Caco-2 (cell line): ENCODE results near the gene RNU5B-1. TPM values are rescaled to one million over a fixed set of nuclear protein-coding genes. Genes with fewer than 3 reads are reported as not detected.

Experiments
- BruUV-seq: library from RNA; stranded (reverse); fragments of 400-500 nt; replicated peaks from 2 replicates; lab custom pipeline; 2021; lab: Mats Ljungman, UMichigan
- CTCF ChIA-PET: fragments of 300-600 bp; sonication (Branson Sonifier 250); formaldehyde crosslinking; loops from one replicate; lab custom pipeline; 2022; ENCODE audit warnings: antibody characterized with exemption; lab: Charles Lee
- POLR2A ChIA-PET: fragments of 300-600 bp; sonication (Branson Sonifier 250); formaldehyde crosslinking; loops from one replicate; lab custom pipeline; 2022; ENCODE audit warnings: antibody characterized with exemption; lab: Charles Lee
- DNase-seq, 2 experiments: peaks; one replicate each; pipeline versions ENCODE4 v3.0.0 to v3.0.0-alpha.2; 2020 to 2022
- H3K27me3 ChIP-seq: replicated peaks from 2 replicates; pipeline ENCODE4 v1.6.0; 2011; ENCODE audit warnings: low read length; ENCODE audit not compliant: control insufficient read depth, insufficient read depth
- H3K36me3 ChIP-seq: 2 replicates; pipeline ENCODE4 v1.5.1; 2011; ENCODE audit warnings: low read length; ENCODE audit not compliant: control insufficient read depth, insufficient read depth
- H3K4me1 ChIP-seq: fragments of 250-450 bp; sonication (Bioruptor Pico); 2 replicates; pipeline ENCODE4 v1.5.1; 2020; ENCODE audit warnings: mild to moderate bottlenecking
- H3K4me3 ChIP-seq: 2 replicates; pipeline ENCODE4 v1.5.1; 2011; ENCODE audit warnings: low read depth, mild to moderate bottlenecking, control low read depth, low read length
- H3K9me3 ChIP-seq: fragments of 250-450 bp; sonication (Bioruptor Pico); 2 replicates; pipeline ENCODE4 v1.5.1; 2020; ENCODE audit warnings: mild to moderate bottlenecking, moderate library complexity
- H3K27ac Mint-ChIP-seq: one replicate; pipeline ENCODE4 v1.8.0; 2022; ENCODE audit warnings: mixed read lengths; ENCODE audit not compliant: unreplicated experiment
- H3K27me3 Mint-ChIP-seq: one replicate; pipeline ENCODE4 v1.8.0; 2022; ENCODE audit warnings: mixed read lengths; ENCODE audit not compliant: insufficient read depth, unreplicated experiment
- H3K36me3 Mint-ChIP-seq: one replicate; pipeline ENCODE4 v1.8.0; 2022; ENCODE audit warnings: mild to moderate bottlenecking, mixed read lengths; ENCODE audit not compliant: insufficient read depth, unreplicated experiment
- H3K4me1 Mint-ChIP-seq: one replicate; pipeline ENCODE4 v1.8.0; 2022; ENCODE audit warnings: low read depth, mixed read lengths; ENCODE audit not compliant: unreplicated experiment
- H3K4me3 Mint-ChIP-seq: one replicate; pipeline ENCODE4 v1.8.0; 2022; ENCODE audit warnings: mild to moderate bottlenecking, moderate library complexity, mixed read lengths; ENCODE audit not compliant: unreplicated experiment
- H3K9me3 Mint-ChIP-seq: one replicate; pipeline ENCODE4 v1.8.0; 2022; ENCODE audit warnings: mixed read lengths; ENCODE audit not compliant: unreplicated experiment
- CTCF ChIP-seq, 2 experiments: fragments of 200-600 bp in 1 of 2; IDR thresholded peaks; 1 replicate in 1 of 2; 2 replicates in 1 of 2; pipeline versions ENCODE4 v1.5.1 to v1.8.0; 2011 to 2022; ENCODE audit warnings: antibody characterized with exemption in 1 of 2, control low read depth in 1 of 2, inconsistent platforms in 1 of 2, low read depth in 1 of 2, low read length in 1 of 2, mild to moderate bottlenecking in 1 of 2, moderate library complexity in 1 of 2; ENCODE audit not compliant: insufficient read depth in 1 of 2, severe bottlenecking in 1 of 2, unreplicated experiment in 1 of 2
- intact Hi-C: fragments of 100-400 bp; cut with micrococcal nuclease; formaldehyde crosslinking; loops from one replicate; pipeline ENCODE4 v1.10.0; 2022; ENCODE audit not compliant: unreplicated experiment
- total RNA-seq: library from RNA; stranded (reverse); gene quantifications from 2 replicates; pipeline ENCODE4 v1.2.3, GENCODE V29; 2022

RNU5B-1 gene
- total RNA-seq, 1 experiment from 2014 or later: not detected

DNA sequence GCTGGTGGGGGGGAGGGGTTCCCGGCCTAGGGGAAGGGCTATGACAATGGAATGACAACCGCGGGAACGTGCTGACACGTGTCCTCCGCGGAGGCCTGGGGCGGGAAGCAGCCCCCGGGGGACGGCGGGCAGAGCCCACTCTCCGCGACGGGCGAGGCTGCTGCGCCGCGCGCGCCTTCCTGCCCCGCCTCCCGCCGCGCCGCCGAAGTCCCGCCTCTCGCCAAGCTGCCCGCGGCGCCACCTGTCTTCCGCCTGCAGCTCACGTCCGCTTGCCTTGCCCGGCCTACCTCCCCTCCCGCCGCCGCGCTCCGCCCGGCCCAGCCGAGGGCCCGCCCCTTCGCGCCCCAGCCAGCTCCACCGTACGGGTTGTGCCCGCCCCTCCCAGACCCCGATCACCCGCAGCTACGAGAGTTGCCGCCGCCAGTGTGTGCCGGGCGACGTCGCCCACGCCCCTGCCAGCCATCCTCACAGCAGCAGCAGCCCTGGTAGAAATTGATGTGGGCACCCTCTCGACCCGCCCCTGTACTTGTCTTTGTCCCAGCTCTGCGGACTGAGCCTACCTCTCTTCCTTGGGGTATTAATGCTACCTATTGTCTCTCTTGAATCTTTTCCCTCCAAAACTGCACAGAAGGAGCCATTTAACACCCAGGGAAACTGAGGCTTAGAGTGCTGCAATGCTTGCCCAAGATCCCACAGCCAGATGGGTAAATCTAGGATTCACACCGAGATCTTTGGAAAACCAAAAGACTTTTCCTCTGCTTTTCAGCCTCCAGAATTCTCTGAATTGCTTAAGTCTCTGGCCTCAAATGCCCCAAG is 17.6 kb upstream of the RNU5B-1 start, which contains the start of gene PARP16:
TSS of gene PARP16 (minus strand) at position 180 of the 816 bp plus-strand sequence. CDS start 457 bp downstream, outside the sequence.
- H3K4me1 ChIP-seq: peaks cover 32% of the 10 kb centered on the region
- Mint-ChIP-seq H3K4me1 (peaks cover 31% of the 10 kb centered on the region), H3K36me3 (peaks cover 14% of the 10 kb centered on the region), H3K9me3 (no peaks in the 10 kb centered on the region), H3K27me3 (no peaks in the 10 kb centered on the region), H3K4me3 (peak within 1 kb of the TSS; percentile 86), H3K27ac (peak within 1 kb of the TSS; percentile 70)
- no peaks in the 10 kb centered on the region for H3K36me3 ChIP-seq
- BruUV-seq: TSS peak; percentile 69
- TF ChIP-seq CTCF (IDR thresholded peaks at IDR 0.05; ENCODE audit: insufficient read depth in 1 of 2, low read depth in 1 of 2, low read length in 1 of 2, severe bottlenecking in 1 of 2, unreplicated experiment in 1 of 2): peak in 1 of 2 experiments; percentile 31
- CTCF ChIA-PET: interaction anchor here (0.6 to 2.5 kb wide), 10 partner anchors 8 to 546 kb away, joined by 3 to 17 read pairs (median 6); partner anchors contain the start of genes CLPX and RNU5B-1
- peak within 1 kb of the TSS; percentile 61 for H3K4me3 ChIP-seq
- POLR2A ChIA-PET: interaction anchor here (0.6 to 2.2 kb wide), 9 partner anchors 11 to 483 kb away, joined by 3 to 14 read pairs (median 9); partner anchors contain the start of genes CLPX and RNU5B-1
- DNase-seq: peak; percentile 92 to 93
- no peaks in the 10 kb centered on the region for H3K9me3 ChIP-seq
- intact Hi-C loops: loop anchor here (1.0 kb wide), 1 partner anchor 9 kb away; no protein-coding TSS in a partner anchor
- H3K27me3 ChIP-seq: no peaks in the 10 kb centered on the region

GRCh38 chr15:65287520-65287855 is 17.0 kb upstream of the RNU5B-1 start:
- Histone ChIP-seq H3K4me1 (peaks cover 32% of the 10 kb centered on the region), H3K27me3 (no peaks in the 10 kb centered on the region), H3K4me3 (no peak overlapping the region), H3K9me3 (no peaks in the 10 kb centered on the region), H3K36me3 (no peaks in the 10 kb centered on the region)
- Mint-ChIP-seq H3K9me3 (no peaks in the 10 kb centered on the region), H3K27me3 (no peaks in the 10 kb centered on the region), H3K36me3 (peaks cover 14% of the 10 kb centered on the region), H3K27ac (peak overlapping the region; percentile 69), H3K4me1 (peaks cover 31% of the 10 kb centered on the region), H3K4me3 (peak overlapping the region; percentile 86)
- intact Hi-C loops: no loop called here
- no peak for DNase-seq
- ChIA-PET CTCF (interaction anchor here (2.0 to 2.5 kb wide), 3 partner anchors 9 to 16 kb away, joined by 5 to 17 read pairs (median 7); no protein-coding TSS in a partner anchor), POLR2A (interaction anchor here (2.2 kb wide), 1 partner anchor 17 kb away, joined by 14 read pairs; the partner anchor contains the start of gene RNU5B-1)
- BruUV-seq: no TSS peak
- TF ChIP-seq CTCF (IDR thresholded peaks at IDR 0.05; ENCODE audit: insufficient read depth in 1 of 2, low read depth in 1 of 2, low read length in 1 of 2, severe bottlenecking in 1 of 2, unreplicated experiment in 1 of 2): no peak

DNA sequence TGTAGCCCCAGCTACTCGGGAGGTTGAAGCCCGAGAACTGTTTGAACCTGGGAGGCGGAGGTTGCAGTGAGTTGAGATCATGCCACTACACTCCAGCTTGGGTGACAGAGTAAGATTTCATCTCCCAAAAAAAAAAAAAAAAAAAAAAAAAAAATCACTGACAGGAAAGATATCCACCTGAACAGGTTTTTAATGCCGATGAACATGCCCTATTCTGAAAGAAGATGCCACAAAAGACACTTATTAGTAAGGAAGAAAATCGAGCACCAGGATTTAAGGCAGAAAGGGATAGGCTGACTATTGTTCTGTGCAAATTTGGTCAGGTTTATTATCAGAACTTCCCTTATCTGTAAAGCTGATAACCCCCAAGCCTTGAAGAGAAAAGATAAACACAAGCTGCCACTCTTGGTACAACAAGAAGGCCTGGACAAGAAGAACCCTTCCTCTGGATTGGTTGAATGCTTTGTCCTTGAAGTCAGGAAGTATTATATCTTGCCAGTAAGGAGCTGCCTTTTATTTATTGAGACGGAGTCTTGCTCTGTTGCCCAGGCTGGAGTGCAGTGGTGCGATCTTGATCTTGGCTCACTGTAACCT is 15.1 kb upstream of the RNU5B-1 start:
- DNase-seq: peak; percentile 51 to 58
- Mint-ChIP-seq H3K9me3 (no peaks in the 10 kb centered on the region), H3K36me3 (peaks cover 14% of the 10 kb centered on the region), H3K4me3 (peak overlapping the region; percentile 46), H3K27me3 (no peaks in the 10 kb centered on the region), H3K27ac (peak overlapping the region; percentile 36), H3K4me1 (peaks cover 33% of the 10 kb centered on the region)
- no peak for TF ChIP-seq CTCF (IDR thresholded peaks at IDR 0.05; ENCODE audit: insufficient read depth in 1 of 2, low read depth in 1 of 2, low read length in 1 of 2, severe bottlenecking in 1 of 2, unreplicated experiment in 1 of 2)
- no TSS peak for BruUV-seq
- no peaks in the 10 kb centered on the region for H3K27me3 ChIP-seq
- ChIA-PET POLR2A (interaction anchor here (0.6 to 0.8 kb wide), 2 partner anchors 15 to 151 kb away, joined by 3 to 6 read pairs; partner anchors contain the start of gene RNU5B-1), CTCF (interaction anchor here (0.7 to 1.3 kb wide), 3 partner anchors 11 to 103 kb away, joined by 3 to 7 read pairs (median 5); no protein-coding TSS in a partner anchor)
- no peak overlapping the region for H3K4me3 ChIP-seq
- no peaks in the 10 kb centered on the region for H3K36me3 ChIP-seq
- peaks cover 32% of the 10 kb centered on the region for H3K4me1 ChIP-seq
- H3K9me3 ChIP-seq: no peaks in the 10 kb centered on the region
- intact Hi-C loops: no loop called here
